ENCODE data around the gene DIAPH2. TPM values are rescaled to one million over a fixed set of nuclear protein-coding genes. Genes with fewer than 3 reads are reported as not detected.
"Not testable (repeated sequence)": the region's sequence is repeated elsewhere in the genome, so short reads cannot be mapped to it uniquely, and the experiment has no call there.

The DIAPH2 gene
- total RNA-seq, 1 donor from 2014 or later, result 3.8 TPM

- H3K27me3 Mint-ChIP-seq (ENCODE audit: unreplicated experiment), result no peaks in the 10 kb centered on the region
- no peak for TF ChIP-seq CTCF (IDR thresholded peaks at IDR 0.05; ENCODE audit: partially characterized antibody, unreplicated experiment)
- DNase-seq, result no peak
- no peak overlapping the region for H3K4me3 Mint-ChIP-seq (ENCODE audit: unreplicated experiment)
- no peaks in the 10 kb centered on the region for H3K36me3 Mint-ChIP-seq (ENCODE audit: unreplicated experiment)
- H3K4me1 Mint-ChIP-seq (ENCODE audit: low read depth, unreplicated experiment), result no peaks in the 10 kb centered on the region
- no peaks in the 10 kb centered on the region for H3K9me3 Mint-ChIP-seq (ENCODE audit: unreplicated experiment)
- no peak overlapping the region for H3K27ac Mint-ChIP-seq (ENCODE audit: unreplicated experiment)
Measured at GRCh38 chrX:96722781-96723180, 38.1 kb downstream of the DIAPH2 start.

- no peak for TF ChIP-seq CTCF (IDR thresholded peaks at IDR 0.05; ENCODE audit: partially characterized antibody, unreplicated experiment)
- H3K4me1 Mint-ChIP-seq (ENCODE audit: low read depth, unreplicated experiment), result no peaks in the 10 kb centered on the region
- no peak for DNase-seq
- H3K36me3 Mint-ChIP-seq (ENCODE audit: unreplicated experiment), result no peaks in the 10 kb centered on the region
- H3K4me3 Mint-ChIP-seq (ENCODE audit: unreplicated experiment), result no peak overlapping the region
- H3K9me3 Mint-ChIP-seq (ENCODE audit: unreplicated experiment), result peaks cover 2% of the 10 kb centered on the region
- H3K27me3 Mint-ChIP-seq (ENCODE audit: unreplicated experiment), result no peaks in the 10 kb centered on the region
- H3K27ac Mint-ChIP-seq (ENCODE audit: unreplicated experiment), result no peak overlapping the region
Measured at GRCh38 chrX:96729053-96729452, 44.4 kb downstream of the DIAPH2 start.

DNA sequence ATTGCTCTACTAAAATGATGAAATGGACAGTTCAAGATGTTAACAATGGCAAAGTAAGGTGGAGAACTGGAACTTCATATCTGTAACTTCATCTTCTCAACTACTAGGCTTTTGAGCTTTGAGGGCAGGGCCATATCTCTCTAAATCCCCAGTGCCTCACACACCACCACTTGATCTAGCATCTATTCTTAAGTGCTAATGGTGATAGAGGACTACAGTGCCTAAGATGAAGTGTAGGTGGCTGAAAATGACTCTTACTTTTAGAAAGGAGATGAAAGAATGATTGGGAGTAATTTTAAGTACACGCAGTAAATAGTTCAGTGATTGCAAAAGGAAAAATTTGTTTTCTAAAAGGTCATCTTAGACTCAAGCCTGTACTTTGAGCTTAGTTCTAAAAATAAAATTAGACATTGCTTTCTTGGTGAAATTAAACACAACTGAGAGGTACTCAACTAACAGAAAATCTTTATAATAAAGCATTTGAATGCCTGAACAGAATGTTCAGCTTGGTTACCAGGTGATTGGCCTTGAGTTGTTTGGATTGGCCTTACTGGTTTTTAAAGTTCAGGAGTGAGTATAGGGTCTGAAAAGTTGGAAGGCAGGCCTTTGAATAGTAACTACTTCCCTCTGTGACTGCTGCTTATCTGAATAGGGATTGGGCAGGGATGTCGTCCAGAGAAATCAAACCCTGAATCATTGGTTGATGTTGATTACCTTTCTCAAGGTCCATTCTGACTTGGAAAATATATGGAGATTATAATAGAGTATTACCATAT, 45.4 kb downstream of the DIAPH2 start:
- DNase-seq, result no peak
- Mint-ChIP-seq H3K36me3 (ENCODE audit: unreplicated experiment) (no peaks in the 10 kb centered on the region), H3K4me1 (ENCODE audit: low read depth, unreplicated experiment) (no peaks in the 10 kb centered on the region), H3K27ac (ENCODE audit: unreplicated experiment) (no peak overlapping the region), H3K27me3 (ENCODE audit: unreplicated experiment) (no peaks in the 10 kb centered on the region), H3K4me3 (ENCODE audit: unreplicated experiment) (no peak overlapping the region), H3K9me3 (ENCODE audit: unreplicated experiment) (peaks cover 2% of the 10 kb centered on the region)
- TF ChIP-seq CTCF (IDR thresholded peaks at IDR 0.05; ENCODE audit: partially characterized antibody, unreplicated experiment), result no peak

DNA sequence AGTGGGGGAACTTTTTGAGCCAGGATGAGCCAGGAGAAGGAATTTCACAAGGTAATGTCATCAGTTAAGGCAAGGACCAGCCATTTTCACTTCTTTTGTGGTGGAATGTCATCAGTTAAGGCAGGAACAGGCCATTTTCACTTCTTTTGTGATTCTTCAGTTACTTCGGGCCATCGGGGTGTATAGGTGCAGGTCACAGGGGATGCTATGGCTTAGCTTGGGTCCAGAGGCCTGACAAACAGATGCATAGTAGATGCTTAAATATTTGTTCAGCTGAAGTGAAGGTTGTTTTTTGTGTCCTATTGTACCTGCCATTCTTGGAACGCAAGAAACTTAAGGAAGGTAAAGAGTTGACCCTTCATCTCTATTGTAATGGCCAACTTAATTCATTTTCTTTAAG, 46.4 kb downstream of the DIAPH2 start:
- not testable (repeated sequence) for H3K4me3 Mint-ChIP-seq (ENCODE audit: unreplicated experiment); H3K4me1 Mint-ChIP-seq (ENCODE audit: low read depth, unreplicated experiment); H3K27ac Mint-ChIP-seq (ENCODE audit: unreplicated experiment); H3K9me3 Mint-ChIP-seq (ENCODE audit: unreplicated experiment); DNase-seq; H3K27me3 Mint-ChIP-seq (ENCODE audit: unreplicated experiment); H3K36me3 Mint-ChIP-seq (ENCODE audit: unreplicated experiment)

DNA sequence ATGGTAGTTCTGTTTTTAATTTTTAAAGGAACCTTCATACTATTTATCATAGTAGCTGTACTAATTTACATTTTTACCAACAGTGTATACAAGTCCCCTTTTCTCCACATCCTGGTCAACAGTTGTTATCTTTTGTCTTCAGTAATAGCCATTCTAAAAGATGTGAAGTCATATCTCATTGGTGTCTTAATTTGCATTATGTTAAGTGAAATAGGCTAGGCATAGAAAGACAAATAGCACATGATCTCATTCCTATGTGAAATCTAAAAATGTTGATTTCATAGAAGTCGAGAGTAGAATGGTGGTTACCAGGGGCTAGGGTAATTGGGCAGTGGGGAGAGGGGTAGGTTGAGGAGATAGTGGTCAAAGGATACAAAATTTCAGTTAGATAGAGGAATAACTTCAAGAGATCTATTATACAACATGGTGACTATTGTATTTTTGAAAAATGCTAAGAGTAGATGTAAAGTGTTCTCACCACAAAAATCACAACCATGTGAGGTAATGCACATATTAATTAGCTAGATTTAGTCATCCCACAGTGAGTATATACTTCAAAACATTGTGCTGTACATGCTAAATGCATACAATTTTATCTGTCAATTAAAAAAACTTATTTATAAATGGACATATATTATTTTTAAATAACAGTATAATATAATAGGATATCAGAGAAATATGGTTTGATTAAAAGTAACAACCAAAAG, 58.9 kb downstream of the DIAPH2 start:
- Mint-ChIP-seq H3K27me3 (ENCODE audit: unreplicated experiment) (no peaks in the 10 kb centered on the region), H3K4me1 (ENCODE audit: low read depth, unreplicated experiment) (no peaks in the 10 kb centered on the region), H3K4me3 (ENCODE audit: unreplicated experiment) (no peak overlapping the region), H3K9me3 (ENCODE audit: unreplicated experiment) (no peaks in the 10 kb centered on the region), H3K27ac (ENCODE audit: unreplicated experiment) (no peak overlapping the region), H3K36me3 (ENCODE audit: unreplicated experiment) (no peaks in the 10 kb centered on the region)
- DNase-seq, result no peak
- TF ChIP-seq CTCF (IDR thresholded peaks at IDR 0.05; ENCODE audit: partially characterized antibody, unreplicated experiment), result no peak

All from glutamatergic neuron (in vitro differentiated cells).